ENCODE measurements around the gene ISL2.

The ISL2 gene

GRCh38 chr15:76324066-76324465, 12.5 kb upstream of the ISL2 start:
- Mint-ChIP-seq H3K27ac (no peak overlapping the region), H3K27me3 (ENCODE audit: low read depth, poor library complexity) (peaks cover 40% of the 10 kb centered on the region), H3K4me3 (no peak overlapping the region), H3K9me3 (no peaks in the 10 kb centered on the region), H3K4me1 (peaks cover 9% of the 10 kb centered on the region), H3K36me3 (ENCODE audit: low read depth) (no peaks in the 10 kb centered on the region)
- DNase-seq = no peak
- TF ChIP-seq, protein P1, sequence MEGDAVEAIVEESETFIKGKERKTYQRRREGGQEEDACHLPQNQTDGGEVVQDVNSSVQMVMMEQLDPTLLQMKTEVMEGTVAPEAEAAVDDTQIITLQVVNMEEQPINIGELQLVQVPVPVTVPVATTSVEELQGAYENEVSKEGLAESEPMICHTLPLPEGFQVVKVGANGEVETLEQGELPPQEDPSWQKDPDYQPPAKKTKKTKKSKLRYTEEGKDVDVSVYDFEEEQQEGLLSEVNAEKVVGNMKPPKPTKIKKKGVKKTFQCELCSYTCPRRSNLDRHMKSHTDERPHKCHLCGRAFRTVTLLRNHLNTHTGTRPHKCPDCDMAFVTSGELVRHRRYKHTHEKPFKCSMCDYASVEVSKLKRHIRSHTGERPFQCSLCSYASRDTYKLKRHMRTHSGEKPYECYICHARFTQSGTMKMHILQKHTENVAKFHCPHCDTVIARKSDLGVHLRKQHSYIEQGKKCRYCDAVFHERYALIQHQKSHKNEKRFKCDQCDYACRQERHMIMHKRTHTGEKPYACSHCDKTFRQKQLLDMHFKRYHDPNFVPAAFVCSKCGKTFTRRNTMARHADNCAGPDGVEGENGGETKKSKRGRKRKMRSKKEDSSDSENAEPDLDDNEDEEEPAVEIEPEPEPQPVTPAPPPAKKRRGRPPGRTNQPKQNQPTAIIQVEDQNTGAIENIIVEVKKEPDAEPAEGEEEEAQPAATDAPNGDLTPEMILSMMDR (IDR thresholded peaks at IDR 0.05) = no peak

- no peaks in the 10 kb centered on the region for H3K36me3 Mint-ChIP-seq (ENCODE audit: low read depth)
- H3K27me3 Mint-ChIP-seq (ENCODE audit: low read depth, poor library complexity) = peaks cover 40% of the 10 kb centered on the region
- TF ChIP-seq, protein P1 (IDR thresholded peaks at IDR 0.05) = no peak
- H3K27ac Mint-ChIP-seq = no peak overlapping the region
- no peak overlapping the region for H3K4me3 Mint-ChIP-seq
- peaks cover 22% of the 10 kb centered on the region for H3K4me1 Mint-ChIP-seq
- H3K9me3 Mint-ChIP-seq = no peaks in the 10 kb centered on the region
- DNase-seq = no peak
Measured at GRCh38 chr15:76325704-76326103, 10.9 kb upstream of the ISL2 start.

DNA sequence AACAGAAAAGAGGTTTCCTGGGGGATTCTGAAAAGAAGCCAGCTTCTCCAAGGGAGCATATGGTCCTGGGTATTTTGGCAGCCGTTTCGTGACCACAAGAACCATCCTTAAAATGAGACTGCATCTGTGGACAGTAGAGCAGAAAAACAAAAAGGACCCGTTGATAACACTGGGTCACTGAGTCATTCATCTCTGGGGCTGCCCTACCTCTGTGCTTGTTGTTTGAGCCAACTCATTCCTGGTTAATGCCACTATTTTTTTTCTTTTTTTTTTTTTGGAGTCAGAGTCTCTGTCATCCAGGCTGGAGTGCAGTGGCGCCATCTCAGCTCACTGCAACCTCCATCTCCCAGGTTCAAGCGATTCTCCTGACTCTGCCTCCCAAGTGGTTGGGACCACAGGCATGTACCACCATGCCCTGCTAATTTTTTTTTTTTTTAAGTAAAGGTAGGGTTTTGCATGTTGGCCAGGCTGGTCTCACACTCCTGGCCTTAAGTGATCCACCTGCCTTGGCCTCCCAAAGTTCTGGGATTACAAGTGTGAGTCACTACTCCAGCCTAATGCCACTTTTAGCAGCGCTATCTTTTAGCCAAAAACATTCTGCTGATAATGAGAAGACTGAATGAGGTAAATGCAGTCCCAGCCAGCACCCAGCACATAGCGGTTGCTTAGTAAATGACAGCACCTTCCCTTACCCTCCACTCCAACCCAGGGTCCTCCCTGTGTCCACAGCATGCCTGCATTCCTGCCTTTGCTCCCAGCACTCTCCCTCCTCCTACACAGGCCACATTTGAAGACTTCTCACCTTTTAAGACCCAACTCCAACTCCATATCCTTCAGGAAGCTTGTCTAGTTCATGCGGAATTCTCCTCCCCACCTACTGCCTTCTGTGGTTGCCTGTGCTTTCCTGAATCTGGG, 9.1 kb upstream of the ISL2 start:
- H3K4me1 Mint-ChIP-seq = peaks cover 14% of the 10 kb centered on the region
- no peaks in the 10 kb centered on the region for H3K9me3 Mint-ChIP-seq
- no peak overlapping the region for H3K4me3 Mint-ChIP-seq
- no peak overlapping the region for H3K27ac Mint-ChIP-seq
- H3K27me3 Mint-ChIP-seq (ENCODE audit: low read depth, poor library complexity) = peaks cover 36% of the 10 kb centered on the region
- TF ChIP-seq, protein P1 (IDR thresholded peaks at IDR 0.05) = no peak
- H3K36me3 Mint-ChIP-seq (ENCODE audit: low read depth) = no peaks in the 10 kb centered on the region
- DNase-seq = no peak

- Mint-ChIP-seq H3K4me3 (no peak overlapping the region), H3K27ac (no peak overlapping the region), H3K36me3 (ENCODE audit: low read depth) (no peaks in the 10 kb centered on the region), H3K9me3 (no peaks in the 10 kb centered on the region), H3K27me3 (ENCODE audit: low read depth, poor library complexity) (peaks cover 41% of the 10 kb centered on the region), H3K4me1 (peaks cover 14% of the 10 kb centered on the region)
- DNase-seq = no peak
- TF ChIP-seq, protein P1 (IDR thresholded peaks at IDR 0.05) = no peak
Measured at GRCh38 chr15:76328106-76328696, 8.4 kb upstream of the ISL2 start.

GRCh38 chr15:76328958-76329357, 7.6 kb upstream of the ISL2 start:
- H3K27me3 Mint-ChIP-seq (ENCODE audit: low read depth, poor library complexity) = peaks cover 43% of the 10 kb centered on the region
- no peak for DNase-seq
- H3K4me1 Mint-ChIP-seq = peaks cover 15% of the 10 kb centered on the region
- TF ChIP-seq, protein P1 (IDR thresholded peaks at IDR 0.05) = no peak
- no peak overlapping the region for H3K27ac Mint-ChIP-seq
- no peak overlapping the region for H3K4me3 Mint-ChIP-seq
- H3K36me3 Mint-ChIP-seq (ENCODE audit: low read depth) = no peaks in the 10 kb centered on the region
- H3K9me3 Mint-ChIP-seq = no peaks in the 10 kb centered on the region
